Muscle layer of colon (tissue), 2 donors: ENCODE results near the gene TMEM185B.
A peak's percentile ranks its signal among the peaks of the same experiment; 100 is the strongest.
"Not testable (repeated sequence)": the region's sequence is repeated elsewhere in the genome, so short reads cannot be mapped to it uniquely, and the experiment has no call there.

ENCODE experiments used
- H3K27ac ChIP-seq: one replicate; pipeline ENCODE4 v1.7.0; 2013; ENCODE audit warnings: low read depth, mild to moderate bottlenecking, low read length, moderate library complexity
- H3K27me3 ChIP-seq, 2 donors: one replicate each; pipeline ENCODE4 v1.7.0; 2013; ENCODE audit warnings: low read length in 2 of 2, mild to moderate bottlenecking in 2 of 2; ENCODE audit not compliant: insufficient read depth in 2 of 2, control insufficient read depth in 1 of 2
- H3K36me3 ChIP-seq: one replicate; pipeline ENCODE4 v1.7.0; 2013; ENCODE audit warnings: mild to moderate bottlenecking, low read length; ENCODE audit not compliant: insufficient read depth
- H3K4me1 ChIP-seq: one replicate; pipeline ENCODE4 v1.7.0; 2013; ENCODE audit warnings: mild to moderate bottlenecking, low read length; ENCODE audit not compliant: insufficient read depth
- H3K4me3 ChIP-seq, 2 donors: one replicate each; pipeline ENCODE4 v1.7.0; 2013; ENCODE audit warnings: low read length in 2 of 2, low read depth in 1 of 2, mild to moderate bottlenecking in 1 of 2, moderate library complexity in 1 of 2
- H3K9ac ChIP-seq: one replicate; pipeline ENCODE4 v1.7.0; 2013; ENCODE audit warnings: low read length
- H3K9me3 ChIP-seq: one replicate; pipeline ENCODE4 v1.7.0; 2013; ENCODE audit warnings: mild to moderate bottlenecking, low read length
- donor health status: abdominal sarcoma.
- donor health status: Adenocarcinoma of cecum.

Gene TMEM185B

DNA sequence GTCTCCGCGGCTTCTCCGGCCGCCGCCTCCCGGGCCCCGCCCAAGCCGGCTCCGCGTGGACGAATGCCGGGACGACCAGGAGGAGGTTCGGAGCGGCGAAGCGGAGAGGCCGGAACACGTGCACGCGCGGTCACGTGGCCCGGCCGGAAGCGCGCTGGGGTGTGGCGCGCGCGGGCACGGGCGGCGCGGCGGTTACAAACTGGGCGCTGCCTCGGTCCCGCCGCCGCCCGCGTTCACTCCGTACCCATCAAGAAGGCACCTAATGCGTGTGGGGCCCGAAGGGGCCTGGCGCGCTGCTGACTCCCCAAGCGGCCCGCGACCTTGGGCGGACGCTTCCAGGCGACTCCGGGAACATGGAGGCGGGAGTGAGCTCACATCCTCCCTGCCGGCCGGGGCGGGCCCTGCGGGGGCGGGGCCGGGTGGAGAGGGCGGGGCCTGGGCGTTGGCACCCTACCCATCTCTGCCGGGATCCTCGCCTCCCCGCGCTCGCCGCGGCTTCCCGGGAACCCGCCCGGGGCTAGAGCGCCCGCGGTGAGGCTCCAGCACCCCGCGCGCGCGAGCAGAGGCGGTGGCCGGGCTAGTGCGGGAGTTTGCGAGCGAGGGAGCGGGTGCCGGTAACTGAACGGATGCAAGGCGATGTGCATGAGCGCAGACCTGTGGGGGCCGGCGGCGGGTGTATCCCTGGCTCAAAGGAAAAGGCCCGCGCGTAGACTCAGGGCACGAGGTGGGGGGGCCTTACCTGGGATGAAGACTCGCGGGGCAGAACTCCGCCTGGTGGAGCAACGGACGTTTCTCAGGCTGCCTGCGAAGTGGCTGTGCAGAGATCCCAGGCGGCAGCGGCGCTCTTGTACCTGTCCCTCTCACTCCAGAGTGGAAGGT, at the start of gene TMEM185B:
TSS of gene TMEM185B (minus strand) at position 367 of the 879 bp plus-strand sequence. CDS start 424 bp downstream, outside the sequence.
- Histone ChIP-seq H3K36me3 (no peaks in the 10 kb centered on the region), H3K4me1 (peaks cover 32% of the 10 kb centered on the region), H3K9ac (peak within 1 kb of the TSS; percentile 48), H3K27me3 (no peaks in the 10 kb centered on the region), H3K9me3 (no peaks in the 10 kb centered on the region), H3K4me3 (peak within 1 kb of the TSS; percentile 68 to 81), H3K27ac (peak within 1 kb of the TSS; percentile 84)

DNA sequence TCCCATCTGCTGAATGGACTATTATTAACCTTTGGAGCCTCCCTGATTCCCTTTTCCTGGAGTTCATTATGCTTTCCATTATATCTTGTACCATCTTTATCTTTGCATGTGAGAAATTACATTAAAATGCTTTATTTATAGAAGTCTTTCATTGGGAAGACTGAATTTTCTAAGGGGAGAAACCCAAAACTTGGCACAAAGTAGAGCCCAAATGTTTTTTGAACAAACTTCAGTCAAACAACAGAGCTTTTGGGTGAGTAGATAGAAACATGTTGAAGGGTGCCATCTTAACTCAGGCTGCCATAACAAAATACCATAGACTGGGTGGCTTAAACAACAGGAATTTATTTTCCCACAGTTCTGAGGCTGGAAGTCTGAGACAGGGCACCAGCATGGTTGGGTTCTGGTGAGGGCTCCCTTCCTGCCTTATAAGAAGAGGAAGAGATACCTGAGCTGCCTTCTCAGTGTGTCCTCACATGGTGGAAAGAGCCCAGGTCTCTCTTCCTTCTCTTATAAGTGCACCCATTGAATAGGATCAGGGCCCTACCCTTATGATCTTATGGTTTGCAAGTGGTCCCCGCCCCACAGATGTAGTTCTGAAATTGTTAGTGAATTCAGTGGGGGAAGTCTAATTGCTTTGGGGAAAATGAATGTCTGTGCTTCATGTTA, 48.6 kb upstream of the TMEM185B start:
- H3K27ac ChIP-seq, result no peak overlapping the region
- no peaks in the 10 kb centered on the region for H3K36me3 ChIP-seq
- H3K4me1 ChIP-seq, result no peaks in the 10 kb centered on the region
- H3K4me3 ChIP-seq, result no peak overlapping the region
- H3K9ac ChIP-seq, result no peak overlapping the region
- no peaks in the 10 kb centered on the region for H3K9me3 ChIP-seq
- H3K27me3 ChIP-seq, result no peaks in the 10 kb centered on the region

DNA sequence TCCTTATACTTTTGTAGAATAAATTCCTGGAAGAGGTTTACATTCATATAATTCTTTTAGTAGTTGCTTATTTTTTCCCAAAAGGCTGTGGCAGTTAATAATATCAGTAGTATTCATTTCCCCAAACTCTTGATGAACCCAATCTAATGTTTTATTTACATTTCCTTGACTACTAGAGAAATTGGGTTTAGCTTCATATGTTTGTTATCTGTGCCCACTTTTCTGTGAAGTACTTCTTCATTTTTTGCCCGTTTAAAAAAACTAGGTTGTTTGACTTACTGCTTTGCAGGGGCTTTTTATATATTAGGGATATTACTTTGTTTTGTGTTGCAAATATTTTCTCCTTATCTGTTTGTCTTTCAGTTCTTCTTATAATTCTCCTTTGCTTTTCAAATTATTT, 46.6 kb upstream of the TMEM185B start:
- Histone ChIP-seq H3K4me3 (no peak overlapping the region), H3K27me3 (no peaks in the 10 kb centered on the region), H3K36me3 (no peaks in the 10 kb centered on the region), H3K9me3 (no peaks in the 10 kb centered on the region), H3K9ac (no peak overlapping the region), H3K4me1 (no peaks in the 10 kb centered on the region), H3K27ac (no peak overlapping the region)

DNA sequence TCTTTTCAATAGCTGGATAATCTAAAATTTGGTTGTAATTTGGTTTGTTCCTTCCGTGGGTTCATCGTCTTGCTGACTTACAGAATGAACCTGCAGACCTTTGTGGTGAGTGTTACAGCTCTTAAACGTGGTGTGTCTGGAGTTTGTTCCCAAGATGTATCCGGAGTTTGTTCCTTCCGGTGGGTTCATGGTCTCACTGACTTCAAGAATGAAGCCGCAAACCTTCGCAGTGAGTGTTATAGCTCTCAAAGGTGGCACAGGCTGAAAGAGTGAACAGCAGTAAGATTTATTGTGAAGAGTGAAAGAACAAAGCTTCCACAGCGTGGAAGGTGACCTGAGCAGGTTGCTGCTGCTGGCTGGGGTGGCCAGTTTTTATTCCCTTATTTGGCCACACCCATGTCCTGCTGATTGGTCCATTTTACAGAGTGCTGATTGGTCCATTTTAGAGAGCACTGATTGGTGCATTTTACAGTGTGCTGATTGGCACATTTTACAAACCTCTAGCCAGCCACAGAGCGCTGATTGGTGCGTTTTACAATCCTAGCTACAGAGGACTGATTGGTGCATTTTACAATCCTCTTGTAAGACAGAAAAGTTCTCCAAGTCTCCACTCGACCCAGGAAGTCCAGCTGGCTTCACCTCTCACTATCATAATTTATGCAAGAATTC, 46.0 kb upstream of the TMEM185B start:
- Histone ChIP-seq H3K36me3 (no peaks in the 10 kb centered on the region), H3K27ac (no peak overlapping the region), H3K4me3 (no peak overlapping the region), H3K9me3 (no peaks in the 10 kb centered on the region), H3K27me3 (no peaks in the 10 kb centered on the region), H3K4me1 (no peaks in the 10 kb centered on the region), H3K9ac (no peak overlapping the region)

DNA sequence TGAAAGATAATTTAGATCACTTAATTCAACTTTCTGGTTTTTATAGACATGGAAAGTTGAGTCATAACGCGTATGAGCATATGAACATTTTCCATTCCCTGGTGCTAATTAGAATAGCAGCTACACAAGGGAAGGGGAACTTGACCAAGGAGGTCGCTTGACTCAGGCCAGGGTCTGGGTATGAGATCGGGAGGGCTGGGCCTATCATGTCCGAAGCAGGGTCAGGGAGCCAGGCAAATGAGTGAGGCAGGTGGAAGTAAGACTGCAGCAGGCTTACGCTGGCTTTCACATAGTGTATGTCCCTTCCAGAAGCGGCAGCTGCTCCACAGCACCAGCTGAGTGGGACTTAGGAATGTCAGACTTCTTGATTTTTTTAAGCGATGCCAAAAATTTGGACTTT, 44.1 kb upstream of the TMEM185B start:
- Histone ChIP-seq H3K9ac (no peak overlapping the region), H3K9me3 (no peaks in the 10 kb centered on the region), H3K4me1 (no peaks in the 10 kb centered on the region), H3K36me3 (no peaks in the 10 kb centered on the region), H3K27ac (no peak overlapping the region), H3K4me3 (no peak overlapping the region), H3K27me3 (no peaks in the 10 kb centered on the region)

DNA sequence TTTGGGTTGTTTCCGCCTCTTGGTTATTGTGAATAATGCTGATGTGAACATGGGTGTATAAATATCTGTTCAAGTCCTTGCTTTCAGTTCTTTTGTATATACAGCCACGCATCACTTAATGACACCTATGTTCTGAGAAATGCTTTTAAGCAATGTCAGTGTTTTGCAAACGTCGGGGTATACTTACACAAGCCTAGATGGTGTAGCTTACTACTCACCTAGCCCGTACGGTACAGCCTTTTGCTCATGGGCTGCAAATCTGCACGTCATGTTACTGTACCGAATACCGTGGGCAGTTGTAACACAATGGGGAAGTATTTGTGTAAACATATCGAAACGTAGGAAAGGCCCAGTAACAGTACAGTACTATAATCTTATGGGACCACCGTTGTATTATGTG, 41.8 kb upstream of the TMEM185B start:
- no peak overlapping the region for H3K4me3 ChIP-seq
- H3K36me3 ChIP-seq, result no peaks in the 10 kb centered on the region
- H3K4me1 ChIP-seq, result no peaks in the 10 kb centered on the region
- H3K9ac ChIP-seq, result no peak overlapping the region
- no peak overlapping the region for H3K27ac ChIP-seq
- H3K9me3 ChIP-seq, result no peaks in the 10 kb centered on the region
- H3K27me3 ChIP-seq, result no peaks in the 10 kb centered on the region

DNA sequence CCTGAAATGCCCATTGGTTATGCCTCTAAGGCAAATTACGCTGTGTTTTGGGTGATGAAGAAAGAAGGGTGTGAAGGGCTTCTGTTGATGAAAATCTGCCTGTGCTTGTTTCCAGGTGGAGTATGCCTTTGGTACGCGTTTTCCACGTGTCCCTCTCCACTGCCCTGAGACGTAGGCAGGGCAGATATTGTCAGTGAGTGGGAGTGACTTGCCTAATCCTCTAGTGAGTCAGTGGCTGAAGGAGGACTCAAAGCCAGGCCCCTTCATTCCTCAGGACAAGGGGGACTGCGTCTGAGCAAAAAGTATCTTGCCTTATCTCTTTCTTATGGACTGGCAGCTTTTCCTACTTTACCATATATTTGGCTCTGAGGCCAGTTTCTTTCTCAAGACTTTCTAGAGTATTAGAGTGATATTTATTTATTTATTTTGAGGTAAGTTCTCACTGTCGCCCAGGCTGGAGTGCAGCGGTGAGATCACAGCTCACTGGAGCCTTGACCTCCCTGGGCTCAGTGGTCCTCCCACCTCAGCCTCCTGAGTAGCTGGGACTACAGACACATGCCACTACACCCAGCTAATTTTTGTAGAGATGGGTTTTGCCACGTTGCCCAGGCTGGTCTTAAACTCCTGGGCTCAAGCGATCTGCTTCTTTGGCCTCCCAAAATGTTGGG, 39.7 kb upstream of the TMEM185B start:
- no peaks in the 10 kb centered on the region for H3K9me3 ChIP-seq
- H3K9ac ChIP-seq, result no peak overlapping the region
- no peak overlapping the region for H3K4me3 ChIP-seq
- H3K27me3 ChIP-seq, result no peaks in the 10 kb centered on the region
- H3K27ac ChIP-seq, result no peak overlapping the region
- peaks cover 6% of the 10 kb centered on the region for H3K4me1 ChIP-seq
- no peaks in the 10 kb centered on the region for H3K36me3 ChIP-seq

DNA sequence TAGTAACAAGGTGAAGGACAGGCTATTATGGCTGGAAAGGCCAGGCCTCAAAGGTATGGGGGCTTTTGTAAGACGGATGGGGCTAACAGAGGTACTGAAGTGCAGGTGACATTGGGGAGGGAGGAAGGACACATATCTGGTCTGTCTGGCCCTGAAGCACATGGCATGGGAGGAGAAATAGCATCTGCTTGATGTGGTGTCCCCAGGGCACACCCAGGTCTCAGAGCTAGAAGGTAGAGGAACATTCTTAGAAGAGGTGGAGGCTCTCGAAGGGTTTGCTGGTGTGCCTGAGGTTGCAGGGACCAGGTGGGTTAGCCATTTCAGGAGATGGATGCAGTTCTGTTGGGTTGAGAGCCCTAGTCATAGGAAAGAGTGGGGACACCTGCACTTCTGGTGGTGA, 39.0 kb upstream of the TMEM185B start:
- Histone ChIP-seq H3K9ac (no peak overlapping the region), H3K4me3 (no peak overlapping the region), H3K4me1 (peaks cover 7% of the 10 kb centered on the region), H3K36me3 (no peaks in the 10 kb centered on the region), H3K27me3 (no peaks in the 10 kb centered on the region), H3K27ac (no peak overlapping the region), H3K9me3 (no peaks in the 10 kb centered on the region)

DNA sequence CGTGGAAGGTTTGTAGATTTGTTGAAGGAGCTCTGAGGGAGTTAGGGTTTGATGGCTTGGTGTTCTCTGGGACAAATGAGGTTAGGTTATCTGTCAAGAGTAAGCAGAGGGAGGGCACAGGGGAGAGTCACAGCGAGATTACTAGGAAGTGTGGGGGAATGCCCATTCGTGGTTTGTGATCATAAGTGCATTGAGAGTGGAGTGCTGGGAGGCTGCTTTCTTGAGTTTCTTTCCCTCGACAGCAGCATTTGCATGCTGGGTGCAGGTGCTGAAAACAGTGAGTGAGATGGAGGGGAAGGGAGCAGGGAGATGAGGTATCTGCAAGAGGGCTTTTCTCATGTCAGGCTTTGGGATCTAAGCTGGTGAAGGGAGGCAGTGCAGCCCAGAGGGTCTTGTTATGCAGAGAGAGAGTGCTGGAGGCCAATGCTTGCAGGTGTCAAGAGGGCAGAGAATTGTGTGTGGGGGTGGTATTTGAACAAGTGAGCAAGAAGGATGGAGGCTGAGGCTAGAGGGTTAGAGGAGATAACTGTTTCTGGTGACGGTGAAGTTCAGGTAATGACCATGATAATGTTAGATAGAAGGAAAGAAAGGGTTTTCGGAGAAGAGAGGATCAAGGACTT, 38.3 kb upstream of the TMEM185B start:
- Histone ChIP-seq H3K27me3 (no peaks in the 10 kb centered on the region), H3K4me3 (no peak overlapping the region), H3K36me3 (no peaks in the 10 kb centered on the region), H3K9me3 (no peaks in the 10 kb centered on the region), H3K9ac (no peak overlapping the region), H3K4me1 (peaks cover 7% of the 10 kb centered on the region), H3K27ac (no peak overlapping the region)

DNA sequence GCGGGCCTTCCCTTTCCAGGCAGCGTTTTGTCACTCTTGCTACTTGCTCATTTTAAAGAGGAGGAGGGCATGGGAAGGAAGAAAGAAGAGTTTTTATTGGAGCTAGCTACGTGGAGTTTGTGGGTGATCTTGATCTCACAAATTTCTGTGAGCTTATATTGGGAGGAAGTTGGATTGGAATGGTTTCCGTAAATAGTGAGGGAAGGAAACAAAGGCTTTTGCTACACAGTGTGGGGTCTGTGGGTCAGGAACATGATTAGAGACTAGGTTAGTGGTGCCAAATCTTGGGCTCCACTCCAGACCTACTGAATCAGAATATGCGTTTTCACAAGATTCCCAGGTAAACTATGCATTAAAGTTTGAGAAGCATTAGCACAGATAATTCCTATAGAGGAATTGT, 37.5 kb upstream of the TMEM185B start:
- Histone ChIP-seq H3K9me3 (no peaks in the 10 kb centered on the region), H3K4me3 (no peak overlapping the region), H3K4me1 (peaks cover 7% of the 10 kb centered on the region), H3K27ac (no peak overlapping the region), H3K36me3 (no peaks in the 10 kb centered on the region), H3K9ac (no peak overlapping the region), H3K27me3 (no peaks in the 10 kb centered on the region)

DNA sequence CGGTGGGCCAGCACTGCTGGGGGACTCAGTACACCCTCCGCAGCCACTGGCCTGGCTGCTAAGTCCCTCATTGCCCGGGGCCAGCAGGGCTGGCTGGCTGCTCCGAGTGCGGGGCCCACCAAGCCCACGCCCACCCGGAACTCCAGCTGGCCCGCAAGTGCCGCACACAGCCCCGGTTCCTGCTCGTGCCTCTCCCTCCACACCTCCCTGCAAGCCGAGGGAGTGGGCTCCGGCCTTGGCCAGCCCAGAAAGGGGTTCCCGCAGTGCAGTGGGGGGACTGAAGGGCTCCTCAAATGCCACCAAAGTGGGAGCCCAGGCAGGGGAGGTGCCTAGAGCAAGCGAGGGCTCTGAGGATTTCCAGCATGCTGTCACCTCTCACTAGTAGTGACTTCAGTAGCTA, 36.7 kb upstream of the TMEM185B start:
- H3K9me3 ChIP-seq, H3K36me3 ChIP-seq, H3K27me3 ChIP-seq, H3K9ac ChIP-seq, H3K4me3 ChIP-seq, H3K27ac ChIP-seq: not testable (repeated sequence)
- peaks cover 11% of the 10 kb centered on the region for H3K4me1 ChIP-seq
